B cell (primary cell): ENCODE measurements around the gene KCNC3. TPM values are rescaled to one million over a fixed set of nuclear protein-coding genes. Genes with fewer than 3 reads are reported as not detected.

Source experiments
- ATAC-seq: fragments of 200-7000 bp; cut with Tn5 transposase; one replicate; pipeline ENCODE4 v1.10.0; 2021; ENCODE audit warnings: low read depth, mild to moderate bottlenecking, moderate number of reproducible peaks, moderate library complexity
- CTCF ChIA-PET: fragments of 350-600 bp; sonication (Branson Sonifier 250); formaldehyde crosslinking; loops from one replicate; lab custom pipeline; 2021; ENCODE audit warnings: antibody characterized with exemption, inconsistent platforms; lab: Charles Lee
- POLR2A ChIA-PET: fragments of 350-600 bp; sonication (Branson Sonifier 250); formaldehyde crosslinking; loops from one replicate; lab custom pipeline; 2021; ENCODE audit warnings: antibody characterized with exemption; lab: Charles Lee
- DNase-seq: peaks from one replicate; pipeline ENCODE4 v3.0.0; 2013
- H2AFZ ChIP-seq: 2 replicates; pipeline ENCODE4 v1.6.1; 2012; ENCODE audit warnings: mild to moderate bottlenecking, low read depth, low read length; ENCODE audit not compliant: insufficient read depth, poor library complexity, severe bottlenecking
- H3K27ac ChIP-seq, 2 donors: 1 replicate in 1 of 2; 2 replicates in 1 of 2; pipeline ENCODE4 v1.5.1; 2012 to 2013; ENCODE audit warnings: low read length in 2 of 2, mild to moderate bottlenecking in 2 of 2, moderate library complexity in 1 of 2
- H3K27me3 ChIP-seq, 4 experiments: fragments of 200-600 bp in 1 of 4; sonication (generic) in 1 of 4; replicated peaks in 1 of 4; 1 replicate in 2 of 4; 2 replicates in 2 of 4; pipeline versions ENCODE4 v1.6.1 to v1.7.0; 2013 to 2016; ENCODE audit warnings: low read length in 3 of 4, mild to moderate bottlenecking in 2 of 4, mixed read lengths in 1 of 4, moderate library complexity in 1 of 4; ENCODE audit not compliant: insufficient read depth in 4 of 4, control insufficient read depth in 3 of 4; ENCODE audit errors: control extremely low read depth in 1 of 4
- H3K36me3 ChIP-seq, 2 experiments: replicated peaks in 1 of 2; 1 replicate in 1 of 2; 2 replicates in 1 of 2; pipeline versions ENCODE4 v1.6.1 to v1.7.1; 2013; ENCODE audit warnings: low read length in 1 of 2; ENCODE audit not compliant: insufficient read depth in 2 of 2, control insufficient read depth in 1 of 2; ENCODE audit errors: control extremely low read depth in 1 of 2, extremely low read depth in 1 of 2
- H3K4me1 ChIP-seq, 2 donors: fragments of 200-600 bp in 1 of 2; sonication (generic) in 1 of 2; 1 replicate in 1 of 2; 2 replicates in 1 of 2; pipeline versions ENCODE4 v1.5.1 to v1.6.1; 2013 to 2017; ENCODE audit warnings: low read length in 2 of 2; ENCODE audit not compliant: control insufficient read depth in 2 of 2, insufficient read depth in 2 of 2
- H3K4me2 ChIP-seq: replicated peaks from 2 replicates; pipeline ENCODE3; 2012; ENCODE audit warnings: mild to moderate bottlenecking, low read depth, low read length; ENCODE audit not compliant: poor library complexity, severe bottlenecking
- H3K4me3 ChIP-seq, 5 experiments: fragments of 200-600 bp in 1 of 5; sonication (generic) in 1 of 5; 1 replicate in 3 of 5; 2 replicates in 2 of 5; pipeline versions ENCODE4 v1.5.1 to v1.7.0; 2011 to 2016; ENCODE audit warnings: low read length in 4 of 5, mild to moderate bottlenecking in 4 of 5, low read depth in 2 of 5, control low read depth in 1 of 5, moderate library complexity in 1 of 5; ENCODE audit not compliant: insufficient read depth in 1 of 5; ENCODE audit errors: control extremely low read depth in 1 of 5, extremely low read depth in 1 of 5
- H3K79me2 ChIP-seq: fragments of 200-600 bp; sonication (generic); one replicate; pipeline ENCODE4 v1.6.0; 2016; ENCODE audit warnings: low read length; ENCODE audit not compliant: control insufficient read depth, insufficient read depth
- H3K9ac ChIP-seq: fragments of 200-600 bp; sonication (generic); 2 replicates; pipeline ENCODE4 v1.6.1; 2017; ENCODE audit warnings: mild to moderate bottlenecking, low read length, moderate library complexity
- H3K9me3 ChIP-seq, 3 donors: one replicate each; pipeline versions ENCODE4 v1.6.1 to v1.7.1; 2013; ENCODE audit warnings: low read length in 2 of 3; ENCODE audit not compliant: control insufficient read depth in 2 of 3, insufficient read depth in 1 of 3; ENCODE audit errors: control extremely low read depth in 1 of 3
- H4K20me1 ChIP-seq: 2 replicates; pipeline ENCODE4 v1.6.0; 2012; ENCODE audit warnings: mild to moderate bottlenecking, low read length; ENCODE audit not compliant: insufficient read depth, control insufficient read depth, poor library complexity, severe bottlenecking
- H3K27ac Mint-ChIP-seq: one replicate; pipeline ENCODE4 v1.8.0; 2021; ENCODE audit warnings: mixed read lengths
- H3K27me3 Mint-ChIP-seq: one replicate; pipeline ENCODE4 v1.8.0; 2021; ENCODE audit warnings: mixed read lengths
- H3K4me1 Mint-ChIP-seq: one replicate; pipeline ENCODE4 v1.8.0; 2021; ENCODE audit warnings: mixed read lengths
- H3K4me3 Mint-ChIP-seq: one replicate; pipeline ENCODE4 v1.8.0; 2021; ENCODE audit warnings: mixed read lengths
- H3K9me3 Mint-ChIP-seq: one replicate; pipeline ENCODE4 v1.8.0; 2022; ENCODE audit warnings: mixed read lengths; ENCODE audit not compliant: insufficient read depth
- EZH2 ChIP-seq: IDR thresholded peaks from 2 replicates; pipeline ENCODE4 v1.6.1; 2012; ENCODE audit warnings: borderline replicate concordance, low read depth, mild to moderate bottlenecking, moderate library complexity, low read length; ENCODE audit not compliant: insufficient read depth, poor library complexity, severe bottlenecking
- WGBS: methylation state at CpG from one replicate; pipeline ENCODE4 v1.1.5; 2013; ENCODE audit warnings: missing lambda C conversion rate; ENCODE audit not compliant: insufficient coverage; 5-methylcytosine and 5-hydroxymethylcytosine counted together
- intact Hi-C: fragments of 100-400 bp; cut with micrococcal nuclease; formaldehyde crosslinking; loops from one replicate; pipeline ENCODE4 v1.10.0; 2022
- polyA plus RNA-seq: library from polyadenylated mRNA; depleted of rRNA; stranded (reverse); fragments of >200 nt; gene quantifications from 2 replicates; pipeline ENCODE4 v1.2.3, GENCODE V29; 2012
- total RNA-seq, 2 donors: library from RNA; stranded (reverse); fragments of 120-200 nt in 1 of 2; gene quantifications; 1 replicate in 1 of 2; 2 replicates in 1 of 2; pipeline versions ENCODE4 v1.2.3 to v1.2.4, GENCODE V29; 2013 to 2022
- TF ChIP-seq, protein P1 (sequence below): fragments of 200-600 bp; IDR thresholded peaks from one replicate; pipeline ENCODE4 v1.8.0; 2022; ENCODE audit warnings: antibody characterized with exemption, mild to moderate bottlenecking

KCNC3 gene
- total and polyA plus RNA-seq, 2 donors (not counting 1 experiment from before 2014, with no cell fraction given): 12.3 to 23.0 TPM

DNA sequence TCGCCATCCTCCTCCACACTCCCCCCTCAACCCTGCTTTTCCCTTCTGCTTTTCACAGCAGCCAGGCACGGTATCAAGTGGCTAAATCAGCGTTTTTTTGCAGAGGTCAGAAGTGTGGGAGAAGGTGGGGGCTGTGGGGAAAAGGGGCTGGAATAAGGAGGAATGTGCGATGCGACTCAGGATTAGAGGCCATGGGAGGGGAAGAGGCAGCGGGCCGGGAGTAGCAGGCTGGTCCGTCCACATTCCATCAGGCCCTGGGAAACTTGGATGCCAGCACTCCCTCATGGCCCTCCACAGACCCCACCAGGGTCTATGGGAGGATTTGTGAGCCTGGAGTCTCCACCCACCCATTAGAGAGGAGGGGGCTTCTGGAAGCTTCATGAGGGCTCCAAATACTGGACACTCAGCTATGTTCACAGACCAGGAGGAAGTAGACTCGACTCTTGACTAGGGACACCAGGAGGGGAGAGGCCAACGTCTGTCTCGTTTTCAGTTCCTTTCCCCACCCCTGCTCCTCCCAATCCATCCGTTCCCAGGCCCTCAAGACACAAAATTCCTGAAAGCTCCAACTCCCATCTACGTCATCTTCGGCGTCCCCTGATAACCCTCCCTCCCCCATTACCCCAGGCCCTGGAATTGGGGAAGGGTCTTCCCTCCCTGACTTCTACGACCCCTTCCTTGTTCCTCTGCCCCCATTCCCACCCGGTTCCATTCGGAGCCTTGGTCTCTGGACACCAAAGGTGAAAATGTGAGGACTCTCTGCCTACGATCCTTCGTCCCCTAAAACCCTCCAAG is 3.3 kb upstream of the KCNC3 start:
- peak overlapping the region in 4 of 5 experiments; percentile 37 to 71 (median 56) for H3K4me3 ChIP-seq
- H3K4me2 ChIP-seq: peak overlapping the region; percentile 82
- peak overlapping the region; percentile 49 to 68 for H3K27ac ChIP-seq
- 9% methylated on average over 16 of the region's 20 CpGs for WGBS
- ChIA-PET POLR2A (interaction anchor here (1.0 to 7.1 kb wide), 6 partner anchors 12 to 128 kb away, joined by 3 to 122 read pairs (median 6); partner anchors contain the start of gene SPIB), CTCF (interaction anchor here (1.1 to 5.0 kb wide), 4 partner anchors 11 to 128 kb away, joined by 4 to 28 read pairs (median 6); no protein-coding TSS in a partner anchor)
- no peak for TF ChIP-seq EZH2
- TF ChIP-seq, protein P1, sequence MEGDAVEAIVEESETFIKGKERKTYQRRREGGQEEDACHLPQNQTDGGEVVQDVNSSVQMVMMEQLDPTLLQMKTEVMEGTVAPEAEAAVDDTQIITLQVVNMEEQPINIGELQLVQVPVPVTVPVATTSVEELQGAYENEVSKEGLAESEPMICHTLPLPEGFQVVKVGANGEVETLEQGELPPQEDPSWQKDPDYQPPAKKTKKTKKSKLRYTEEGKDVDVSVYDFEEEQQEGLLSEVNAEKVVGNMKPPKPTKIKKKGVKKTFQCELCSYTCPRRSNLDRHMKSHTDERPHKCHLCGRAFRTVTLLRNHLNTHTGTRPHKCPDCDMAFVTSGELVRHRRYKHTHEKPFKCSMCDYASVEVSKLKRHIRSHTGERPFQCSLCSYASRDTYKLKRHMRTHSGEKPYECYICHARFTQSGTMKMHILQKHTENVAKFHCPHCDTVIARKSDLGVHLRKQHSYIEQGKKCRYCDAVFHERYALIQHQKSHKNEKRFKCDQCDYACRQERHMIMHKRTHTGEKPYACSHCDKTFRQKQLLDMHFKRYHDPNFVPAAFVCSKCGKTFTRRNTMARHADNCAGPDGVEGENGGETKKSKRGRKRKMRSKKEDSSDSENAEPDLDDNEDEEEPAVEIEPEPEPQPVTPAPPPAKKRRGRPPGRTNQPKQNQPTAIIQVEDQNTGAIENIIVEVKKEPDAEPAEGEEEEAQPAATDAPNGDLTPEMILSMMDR: no peak
- peaks cover 34% of the 10 kb centered on the region for H3K79me2 ChIP-seq
- peaks cover 0 to 35% of the 10 kb centered on the region in 2 experiments for H3K36me3 ChIP-seq
- H3K4me1 ChIP-seq: peaks cover 54 to 89% of the 10 kb centered on the region in 2 donors
- H2AFZ ChIP-seq: peak overlapping the region; percentile 69
- H3K4me1 Mint-ChIP-seq: peaks cover 81% of the 10 kb centered on the region
- peak overlapping the region; percentile 87 for H3K4me3 Mint-ChIP-seq
- H3K9ac ChIP-seq: peak overlapping the region; percentile 54
- H3K9me3 Mint-ChIP-seq: peaks cover 4% of the 10 kb centered on the region
- peak overlapping the region; percentile 94 for H3K27ac Mint-ChIP-seq
- peaks cover 0 to 40% (median 0%) of the 10 kb centered on the region in 3 donors for H3K9me3 ChIP-seq
- H4K20me1 ChIP-seq: peaks cover 55% of the 10 kb centered on the region
- intact Hi-C loops: loop anchor here (1.0 kb wide), 3 partner anchors 9 to 25 kb away; no protein-coding TSS in a partner anchor
- no peak for ATAC-seq
- H3K27me3 Mint-ChIP-seq: peaks cover 3% of the 10 kb centered on the region
- peaks cover 0 to 5% (median 2%) of the 10 kb centered on the region in 4 experiments for H3K27me3 ChIP-seq
- DNase-seq: peak; percentile 50

DNA sequence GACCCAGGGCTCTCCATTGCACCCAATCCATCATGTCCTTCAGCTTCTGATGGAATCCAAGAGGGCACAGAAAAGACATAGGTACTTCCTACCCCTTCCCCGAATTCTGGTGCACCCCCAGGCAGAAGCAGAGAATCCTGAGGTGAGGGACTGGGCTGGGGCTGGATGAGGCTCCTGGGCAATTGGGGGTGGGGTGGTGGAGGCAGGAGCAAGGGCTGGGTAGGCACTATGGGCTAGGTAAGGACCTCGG is 2.7 kb upstream of the KCNC3 start:
- peak overlapping the region; percentile 49 to 68 for H3K27ac ChIP-seq
- ATAC-seq: no peak
- H3K36me3 ChIP-seq: peaks cover 0 to 30% of the 10 kb centered on the region in 2 experiments
- peaks cover 55% of the 10 kb centered on the region for H4K20me1 ChIP-seq
- DNase-seq: no peak
- peaks cover 0 to 9% (median 2%) of the 10 kb centered on the region in 4 experiments for H3K27me3 ChIP-seq
- Mint-ChIP-seq H3K9me3 (peaks cover 4% of the 10 kb centered on the region), H3K4me3 (peak overlapping the region; percentile 87), H3K4me1 (peaks cover 81% of the 10 kb centered on the region), H3K27me3 (peaks cover 8% of the 10 kb centered on the region), H3K27ac (peak overlapping the region; percentile 94)
- ChIA-PET POLR2A (interaction anchor here (0.6 to 7.1 kb wide), 3 partner anchors 13 to 113 kb away, joined by 5 to 122 read pairs (median 33); no protein-coding TSS in a partner anchor), CTCF (interaction anchor here (1.5 to 5.0 kb wide), 2 partner anchors 26 to 129 kb away, joined by 4 to 28 read pairs; no protein-coding TSS in a partner anchor)
- no peak overlapping the region for H2AFZ ChIP-seq
- WGBS: no CpG with 5 or more reads among the region's 2 CpGs
- intact Hi-C loops: no loop called here
- H3K9ac ChIP-seq: peak overlapping the region; percentile 54
- H3K4me1 ChIP-seq: peaks cover 58 to 89% of the 10 kb centered on the region in 2 donors
- no peak for TF ChIP-seq EZH2
- TF ChIP-seq, protein P1: no peak
- peak overlapping the region in 3 of 5 experiments; percentile 47 to 71 (median 60) for H3K4me3 ChIP-seq
- H3K9me3 ChIP-seq: peaks cover 0 to 40% (median 0%) of the 10 kb centered on the region in 3 donors
- H3K79me2 ChIP-seq: peaks cover 34% of the 10 kb centered on the region
- H3K4me2 ChIP-seq: peak overlapping the region; percentile 82
